PC-9 (cell line): ENCODE results near the gene OPRM1. TPM values are rescaled to one million over a fixed set of nuclear protein-coding genes. Genes with fewer than 3 reads are reported as not detected.

ENCODE experiments used
- BruUV-seq: library from RNA; stranded (reverse); fragments of 400-500 nt; replicated peaks from 2 replicates; lab custom pipeline; 2021; lab: Mats Ljungman, UMichigan
- CTCF ChIA-PET: fragments of 300-600 bp; sonication (Branson Sonifier 250); formaldehyde crosslinking; loops from one replicate; lab custom pipeline; 2022; ENCODE audit warnings: antibody characterized with exemption; lab: Charles Lee
- POLR2A ChIA-PET: fragments of 300-600 bp; sonication (Branson Sonifier 250); formaldehyde crosslinking; loops from one replicate; lab custom pipeline; 2022; ENCODE audit warnings: antibody characterized with exemption; ENCODE audit not compliant: unreplicated experiment; lab: Charles Lee
- DNase-seq, 2 experiments: peaks; one replicate each; pipeline versions ENCODE4 v3.0.0 to v3.0.0-alpha.2; 2015 to 2022; ENCODE audit warnings: mixed read lengths in 1 of 2
- H2AFZ ChIP-seq: fragments of 200-600 bp; sonication (generic); 2 replicates; pipeline ENCODE4 v1.8.1; 2017; ENCODE audit warnings: antibody characterized with exemption
- H3F3A ChIP-seq: fragments of 200-600 bp; sonication (generic); 2 replicates; pipeline ENCODE4 v1.8.1; 2017; ENCODE audit warnings: antibody characterized with exemption, mild to moderate bottlenecking, low read depth; ENCODE audit not compliant: insufficient read depth
- H3K27ac ChIP-seq: fragments of 200-600 bp; sonication (generic); 2 replicates; pipeline ENCODE4 v1.6.1; 2016; ENCODE audit warnings: mixed run types
- H3K27me3 ChIP-seq: fragments of 200-600 bp; sonication (generic); 2 replicates; pipeline ENCODE4 v1.6.1; 2016; ENCODE audit warnings: low read depth, mixed run types; ENCODE audit not compliant: insufficient read depth
- H3K36me3 ChIP-seq: fragments of 200-600 bp; sonication (generic); 2 replicates; pipeline ENCODE4 v1.6.1; 2016; ENCODE audit warnings: low read depth, mixed run types
- H3K4me1 ChIP-seq: fragments of 200-600 bp; sonication (generic); replicated peaks from 2 replicates; pipeline ENCODE4 v1.6.1; 2016; ENCODE audit warnings: mixed run types; ENCODE audit not compliant: insufficient read depth
- H3K4me2 ChIP-seq: fragments of 200-600 bp; sonication (generic); 2 replicates; pipeline ENCODE4 v1.6.1; 2017; ENCODE audit warnings: mixed run types
- H3K4me3 ChIP-seq: fragments of 200-600 bp; sonication (generic); 2 replicates; pipeline ENCODE4 v1.6.1; 2016; ENCODE audit warnings: mixed run types
- H3K79me2 ChIP-seq: fragments of 200-600 bp; sonication (generic); 2 replicates; pipeline ENCODE4 v1.6.1; 2017; ENCODE audit warnings: low read depth, mixed run types
- H3K9me2 ChIP-seq: fragments of 200-600 bp; sonication (generic); 2 replicates; pipeline ENCODE4 v1.8.1; 2017; ENCODE audit warnings: mild to moderate bottlenecking; ENCODE audit not compliant: insufficient read depth
- H3K9me3 ChIP-seq: fragments of 200-600 bp; sonication (generic); 2 replicates; pipeline ENCODE4 v1.8.1; 2016; ENCODE audit warnings: low read depth; ENCODE audit not compliant: insufficient read depth
- H4K20me1 ChIP-seq: fragments of 200-600 bp; sonication (generic); 2 replicates; pipeline ENCODE4 v1.8.1; 2017; ENCODE audit not compliant: insufficient read depth
- CTCF ChIP-seq: fragments of 200-600 bp; sonication (generic); conservative IDR thresholded peaks from 2 replicates; pipeline ENCODE4 v1.6.1; 2017; ENCODE audit warnings: mixed run types, antibody characterized with exemption, mild to moderate bottlenecking, moderate library complexity
- EZH2 ChIP-seq: fragments of 200-600 bp; sonication (generic); IDR thresholded peaks from 2 replicates; pipeline ENCODE4 v1.8.0; 2017; ENCODE audit warnings: antibody characterized with exemption, low read depth
- intact Hi-C: fragments of 100-400 bp; cut with micrococcal nuclease; formaldehyde crosslinking; loops from one replicate; pipeline ENCODE4 v1.10.0; 2022; ENCODE audit not compliant: unreplicated experiment
- total RNA-seq: library from RNA; stranded (reverse); gene quantifications from 2 replicates; pipeline ENCODE4 v1.2.3, GENCODE V29; 2021

The OPRM1 gene
- total RNA-seq, 1 experiment from 2014 or later = not detected

GRCh38 chr6:154157706-154158105, 118.7 kb downstream of the OPRM1 start:
- H3K79me2 ChIP-seq = no peaks in the 10 kb centered on the region

DNA sequence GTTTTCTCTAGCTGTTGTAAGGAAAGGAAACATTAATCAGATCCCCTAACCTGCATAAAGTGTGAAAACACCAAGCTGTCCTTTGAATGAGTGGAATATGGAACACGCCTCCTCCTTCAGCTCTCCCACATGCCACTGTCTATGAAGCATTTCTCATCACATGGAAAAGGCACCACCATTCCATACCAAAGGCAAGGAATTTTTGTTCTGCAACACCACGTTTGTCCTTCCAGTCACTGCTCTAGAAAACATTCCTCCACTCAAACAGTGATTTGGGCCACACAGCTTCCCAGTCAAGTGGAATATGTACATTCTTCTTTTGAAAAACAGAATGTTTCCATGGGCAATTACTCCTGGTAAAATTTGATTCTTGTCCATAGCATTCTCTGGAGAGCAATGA, 120.1 kb downstream of the OPRM1 start:
- no peaks in the 10 kb centered on the region for H3K9me2 ChIP-seq
- H3K36me3 ChIP-seq = no peaks in the 10 kb centered on the region
- intact Hi-C loops = loop anchor here (5.0 to 10.0 kb wide), 6 partner anchors 118 to 1016 kb away; no protein-coding TSS in a partner anchor

More at GRCh38 chr6:154157706-154158105, 118.7 kb downstream of the OPRM1 start:
- Histone ChIP-seq H3K4me2 (no peak overlapping the region), H2AFZ (no peak overlapping the region), H3K4me3 (no peak overlapping the region), H3K9me2 (no peaks in the 10 kb centered on the region), H4K20me1 (no peaks in the 10 kb centered on the region), H3K4me1 (0 out of 2 replicates have a peak, but pooled peaks cover 3% of the 10 kb centered on the region), H3K9me3 (no peaks in the 10 kb centered on the region), H3K27ac (no peak overlapping the region), H3K36me3 (no peaks in the 10 kb centered on the region), H3F3A (no peaks in the 10 kb centered on the region), H3K27me3 (no peaks in the 10 kb centered on the region)
- no peak for TF ChIP-seq CTCF
- no peak for TF ChIP-seq EZH2
- DNase-seq = no peak
- POLR2A ChIA-PET = no interaction called here
- intact Hi-C loops = loop anchor here (5.0 to 10.0 kb wide), 6 partner anchors 120 to 1017 kb away; no protein-coding TSS in a partner anchor
- CTCF ChIA-PET = no interaction called here
- no TSS peak for BruUV-seq

DNA sequence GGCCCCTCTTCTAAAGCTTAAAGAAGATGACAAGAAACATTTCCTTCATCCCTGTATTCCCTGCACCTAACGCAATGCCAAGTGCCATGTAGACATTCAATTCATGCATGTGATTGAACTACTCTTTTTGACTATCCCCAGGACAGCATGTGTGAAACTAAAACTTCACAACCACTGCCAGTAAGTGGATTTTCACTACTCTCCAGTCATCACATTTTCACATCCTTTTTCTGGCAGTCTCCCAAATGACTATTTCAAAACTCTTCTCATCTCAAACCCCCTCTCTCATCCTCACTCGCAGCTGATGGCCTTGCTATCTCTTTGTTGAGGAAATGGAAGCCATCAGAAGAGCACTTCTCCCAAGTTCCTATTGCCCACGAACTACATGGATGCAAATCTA, 122.6 kb downstream of the OPRM1 start:
- CTCF ChIA-PET = no interaction called here
- no TSS peak for BruUV-seq

More for the DNA sequence above, 120.1 kb downstream of the OPRM1 start:
- POLR2A ChIA-PET = no interaction called here
- no peak overlapping the region for H3K4me2 ChIP-seq
- 0 out of 2 replicates have a peak, but pooled peaks cover 3% of the 10 kb centered on the region for H3K4me1 ChIP-seq
- CTCF ChIA-PET = no interaction called here
- BruUV-seq = no TSS peak
- no peaks in the 10 kb centered on the region for H3K27me3 ChIP-seq
- DNase-seq = no peak
- H3K4me3 ChIP-seq = no peak overlapping the region
- no peak overlapping the region for H3K27ac ChIP-seq
- no peaks in the 10 kb centered on the region for H3K9me3 ChIP-seq
- no peak overlapping the region for H2AFZ ChIP-seq
- TF ChIP-seq CTCF (no peak), EZH2 (no peak)
- no peaks in the 10 kb centered on the region for H3F3A ChIP-seq
- no peaks in the 10 kb centered on the region for H4K20me1 ChIP-seq
- H3K79me2 ChIP-seq = no peaks in the 10 kb centered on the region

More for the DNA sequence above, 122.6 kb downstream of the OPRM1 start:
- no peaks in the 10 kb centered on the region for H3K9me3 ChIP-seq
- no peaks in the 10 kb centered on the region for H3K4me1 ChIP-seq
- TF ChIP-seq EZH2 (no peak), CTCF (no peak)
- no peaks in the 10 kb centered on the region for H3K79me2 ChIP-seq
- H4K20me1 ChIP-seq = no peaks in the 10 kb centered on the region
- no peaks in the 10 kb centered on the region for H3K36me3 ChIP-seq
- no peak overlapping the region for H3K27ac ChIP-seq
- no peaks in the 10 kb centered on the region for H3K27me3 ChIP-seq
- H3K4me3 ChIP-seq = no peak overlapping the region
- no peaks in the 10 kb centered on the region for H3F3A ChIP-seq
- no peaks in the 10 kb centered on the region for H3K9me2 ChIP-seq
- H3K4me2 ChIP-seq = no peak overlapping the region
- H2AFZ ChIP-seq = no peak overlapping the region
- DNase-seq = no peak
- intact Hi-C loops = no loop called here
- POLR2A ChIA-PET = no interaction called here
